Brain pericyte (primary cell): Measurements from ENCODE around the gene MEIS3.
"Not testable (repeated sequence)": the region's sequence is repeated elsewhere in the genome, so short reads cannot be mapped to it uniquely, and the experiment has no call there.

ENCODE experiments used
- DNase-seq: peaks from one replicate; pipeline ENCODE4 v3.0.0-alpha.2; 2012; ENCODE audit warnings: low read depth, low spot score

Gene MEIS3

DNA sequence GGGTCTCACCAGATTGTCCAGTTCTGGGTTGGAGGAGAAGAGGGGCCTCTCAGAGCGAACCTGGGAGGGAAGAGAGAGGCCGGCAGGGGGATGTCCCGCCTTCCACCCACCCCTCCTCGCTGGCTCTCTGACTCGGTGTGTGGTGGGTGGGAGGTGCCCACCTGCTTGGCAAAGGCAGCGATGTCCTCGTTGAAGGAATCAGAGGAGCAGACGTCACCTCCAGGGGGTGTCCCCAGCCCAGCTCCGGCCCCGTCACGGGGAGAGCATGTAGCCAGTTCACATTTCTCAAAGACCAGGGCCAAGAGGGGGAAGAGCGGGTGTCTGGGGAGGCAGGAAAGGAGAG lies 2.7 kb downstream of the MEIS3 start:
- DNase-seq: no peak

DNA sequence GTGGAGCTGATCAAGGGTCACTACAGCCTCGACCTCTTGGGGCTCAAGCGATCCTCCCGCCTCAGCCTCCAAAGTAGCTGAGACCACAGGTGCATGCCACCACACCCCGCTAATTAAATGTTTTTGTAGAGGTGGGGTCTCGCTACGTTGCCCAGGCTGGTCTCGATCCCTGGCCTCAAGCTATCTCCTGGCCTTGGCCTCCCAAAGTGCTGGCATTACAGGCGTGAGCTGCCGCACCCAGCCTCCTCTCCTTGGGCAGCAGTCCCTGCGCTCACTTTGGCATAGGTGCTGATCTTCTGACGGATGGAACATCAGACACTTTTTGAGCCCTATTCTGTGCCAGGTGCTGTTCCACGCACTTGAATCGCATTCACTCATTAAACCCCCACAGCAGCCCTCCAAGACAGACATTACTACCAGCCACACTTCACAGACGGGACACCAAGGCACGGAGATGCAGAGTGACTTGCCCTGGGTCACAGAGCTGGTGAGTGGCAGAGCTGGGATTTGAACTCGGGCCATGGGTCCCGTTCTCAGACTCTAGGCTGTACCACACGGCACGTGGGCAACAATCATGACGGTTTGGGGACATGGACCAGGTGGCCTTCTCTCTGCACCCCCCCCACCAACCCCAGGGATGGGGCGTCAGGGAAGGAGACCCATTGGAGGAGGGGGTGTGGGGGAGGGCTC lies 3.2 kb downstream of the MEIS3 start:
- no peak for DNase-seq

DNA sequence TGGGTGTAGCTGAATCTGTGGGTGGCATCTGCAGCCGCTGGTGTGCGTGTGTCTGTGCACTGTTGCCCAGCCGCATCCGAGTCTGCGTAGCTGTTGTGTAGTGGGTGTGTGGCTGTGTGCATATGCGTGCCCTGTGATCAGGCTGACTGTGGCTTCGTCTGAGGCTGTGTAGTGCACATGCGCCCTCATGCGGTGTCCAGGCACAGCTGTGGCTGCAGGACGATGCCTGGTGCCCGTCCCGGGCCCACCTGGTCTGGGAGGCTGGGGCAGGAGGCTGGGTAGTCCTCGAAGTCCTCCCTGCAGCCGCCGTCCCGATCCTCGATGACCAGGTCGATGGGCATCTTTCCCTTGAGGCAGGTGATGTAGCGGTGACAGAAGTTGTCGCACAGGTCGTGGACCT lies 4.9 kb downstream of the MEIS3 start:
- DNase-seq: no peak

DNA sequence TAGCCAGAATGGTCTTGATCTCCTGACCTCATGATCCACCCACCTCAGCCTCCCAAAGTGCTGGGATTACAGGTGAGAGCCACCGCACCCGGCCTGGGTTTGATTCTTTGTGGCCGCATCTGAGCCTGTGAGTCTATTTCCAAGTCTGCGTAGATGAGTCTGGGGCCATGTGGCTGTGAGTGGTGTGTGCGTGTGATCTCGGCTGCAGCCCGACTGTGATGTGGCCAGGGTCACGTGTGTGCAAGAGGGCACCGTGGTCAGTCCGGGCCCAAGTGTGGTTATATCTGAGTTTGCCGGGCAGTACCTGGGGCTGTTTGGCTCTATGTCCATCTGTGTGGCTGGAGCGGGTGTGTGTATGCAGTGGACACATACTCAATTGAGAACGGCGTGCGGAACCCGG lies 5.4 kb downstream of the MEIS3 start:
- no peak for DNase-seq

DNA sequence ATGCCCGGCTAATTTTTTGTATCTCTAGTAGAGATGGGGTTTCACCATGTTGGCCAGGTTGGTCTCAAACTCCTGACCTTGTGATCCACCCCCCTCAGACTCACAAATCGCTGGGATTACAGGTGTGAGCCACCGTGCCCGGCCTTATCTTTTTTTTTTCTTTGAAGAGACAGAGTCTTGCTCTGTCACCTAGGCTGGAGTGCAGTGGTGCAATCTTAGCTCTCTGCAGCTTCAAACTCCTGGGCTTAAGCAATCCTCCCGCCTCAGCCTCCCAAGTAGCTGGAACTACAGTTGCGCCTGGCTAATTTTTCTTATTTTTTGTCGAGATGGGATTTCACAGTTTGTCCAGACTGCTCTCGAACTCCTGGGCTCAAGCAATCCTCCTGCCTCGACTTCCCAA lies 7.6 kb downstream of the MEIS3 start:
- DNase-seq: not testable (repeated sequence)

DNA sequence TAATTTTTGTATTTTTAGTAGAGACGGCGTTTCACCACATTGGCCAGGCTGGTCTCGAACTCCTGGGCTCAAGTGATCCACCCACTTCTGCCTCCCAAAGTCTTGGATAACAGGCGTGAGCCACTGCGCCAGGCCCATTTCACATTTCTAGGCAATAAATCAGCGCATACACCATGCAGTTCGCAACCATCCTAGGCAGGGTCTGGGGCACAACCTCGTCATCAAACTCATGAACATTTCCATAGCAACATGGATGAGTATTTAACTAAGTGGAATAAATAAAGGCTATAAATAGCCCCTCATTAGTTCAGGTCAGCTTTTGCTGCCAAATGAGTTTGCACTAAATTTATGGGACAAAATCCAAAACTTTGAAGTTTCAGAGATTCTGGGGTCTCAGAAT lies 8.2 kb downstream of the MEIS3 start:
- DNase-seq: no peak

DNA sequence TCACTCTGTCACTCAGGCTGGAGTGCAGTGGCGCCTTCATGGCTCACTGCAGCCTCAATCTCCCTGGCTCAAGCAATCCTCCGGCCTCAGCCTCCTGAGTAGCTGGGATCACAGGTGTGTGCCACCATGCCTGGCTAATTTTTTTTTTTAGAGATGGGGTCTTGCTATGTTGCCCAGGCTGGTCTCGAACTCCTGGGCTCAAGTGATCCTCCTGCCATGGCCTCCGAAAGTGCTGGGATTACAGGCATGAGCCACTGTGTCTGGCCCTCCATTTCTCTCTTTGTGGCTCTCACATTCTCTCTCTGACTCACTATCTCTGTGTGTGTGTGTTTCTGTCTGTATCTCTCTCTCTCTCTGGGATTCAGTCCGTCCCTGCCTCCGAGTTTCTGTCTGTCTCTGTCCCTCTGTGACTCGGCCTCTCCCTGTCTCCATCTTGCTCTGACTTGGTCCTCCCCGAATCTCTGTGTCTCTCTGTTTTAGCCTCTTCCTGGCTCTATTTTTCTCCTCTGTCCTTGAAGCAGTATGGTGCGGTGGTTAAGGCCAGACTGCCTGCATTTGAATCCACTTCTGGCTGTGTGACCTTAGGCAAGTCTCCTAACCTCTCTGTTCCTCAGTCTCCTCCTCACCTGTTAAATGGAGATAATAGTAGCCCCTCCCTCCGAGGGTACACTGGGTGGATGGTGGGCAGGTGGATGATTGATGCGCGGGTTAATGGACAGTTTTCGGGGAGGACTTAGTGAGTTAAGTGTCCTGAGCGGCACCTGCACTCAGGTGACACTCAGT lies 11.0 kb downstream of the MEIS3 start:
- no peak for DNase-seq

DNA sequence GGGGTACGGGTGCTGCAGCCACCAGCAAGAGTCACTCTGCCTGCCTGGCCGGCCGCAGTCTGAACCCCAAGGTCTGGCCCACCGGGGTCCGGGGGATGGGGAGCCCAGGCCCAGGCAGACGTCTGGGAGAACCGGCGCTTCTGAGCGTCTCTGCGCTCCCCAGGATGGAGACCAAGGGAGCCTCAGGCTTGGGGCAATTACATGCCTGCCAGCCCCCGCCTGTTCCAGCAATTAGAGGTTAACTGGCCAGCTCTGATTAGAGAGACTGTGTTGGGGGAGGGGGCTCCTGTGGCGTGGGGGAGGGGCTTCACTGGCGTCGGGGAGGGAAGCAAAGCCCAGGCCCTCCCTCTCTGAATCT lies 11.9 kb downstream of the MEIS3 start:
- DNase-seq: no peak

DNA sequence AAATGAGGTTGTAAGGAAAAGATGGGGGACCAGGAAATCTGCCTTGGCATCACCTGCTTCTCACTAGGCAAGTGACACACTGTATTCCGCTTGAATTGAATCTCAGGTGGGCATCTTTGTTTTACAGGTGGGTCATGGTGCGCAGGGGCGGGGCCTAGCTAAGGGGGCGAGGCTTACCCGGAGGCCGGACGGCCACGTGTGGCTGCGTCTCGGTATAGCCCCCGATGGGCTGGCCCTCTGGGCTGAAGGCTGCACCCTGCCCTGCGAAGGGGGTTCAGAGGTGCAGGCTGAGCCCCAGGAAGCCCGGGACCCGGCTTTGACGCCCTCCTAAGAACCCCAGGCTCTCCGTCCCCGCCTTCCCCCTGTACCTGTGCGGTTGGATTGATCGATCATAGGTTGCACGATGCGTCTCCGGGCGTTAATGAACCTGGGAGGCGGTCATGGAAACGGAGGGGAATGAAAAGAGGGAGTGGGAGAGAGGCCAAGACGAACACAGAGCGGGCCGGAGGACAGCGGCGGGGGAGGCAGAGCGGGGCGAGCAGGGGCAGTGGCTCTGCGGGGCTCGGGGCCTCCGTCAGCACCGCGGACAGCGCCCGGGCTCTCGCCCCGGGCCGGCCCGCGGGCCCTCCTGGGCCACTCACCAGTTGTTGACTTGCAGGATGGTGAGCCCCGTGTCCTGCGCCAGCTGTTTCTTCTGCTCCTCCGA lies 12.5 kb downstream of the MEIS3 start:
- DNase-seq: no peak

DNA sequence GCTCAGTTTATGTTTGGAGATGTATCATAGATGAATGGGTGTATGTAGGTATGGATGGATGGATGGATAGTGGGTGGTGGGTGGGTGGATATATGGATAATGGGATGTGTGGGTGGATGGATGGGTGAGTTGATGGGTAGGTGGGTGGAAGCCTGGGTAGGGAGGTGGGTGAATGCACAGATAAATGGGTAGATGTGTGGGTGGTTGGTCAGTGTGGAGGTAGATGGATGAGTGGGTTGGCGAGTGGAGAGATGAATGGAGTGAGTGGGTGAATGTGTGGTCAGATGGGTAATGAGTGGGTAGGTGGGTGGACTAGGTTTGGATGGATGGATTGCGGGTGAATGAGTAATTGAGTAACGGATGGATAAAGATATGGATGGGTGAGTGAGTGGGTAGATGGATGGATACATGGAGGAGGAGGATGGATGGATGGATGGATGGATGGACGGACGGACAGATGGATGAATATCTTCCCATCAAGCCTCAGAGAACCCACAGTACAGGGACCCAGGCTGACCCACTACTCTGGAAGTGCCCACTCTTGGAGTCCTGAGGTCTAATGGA lies 13.4 kb downstream of the MEIS3 start:
- no peak for DNase-seq

DNA sequence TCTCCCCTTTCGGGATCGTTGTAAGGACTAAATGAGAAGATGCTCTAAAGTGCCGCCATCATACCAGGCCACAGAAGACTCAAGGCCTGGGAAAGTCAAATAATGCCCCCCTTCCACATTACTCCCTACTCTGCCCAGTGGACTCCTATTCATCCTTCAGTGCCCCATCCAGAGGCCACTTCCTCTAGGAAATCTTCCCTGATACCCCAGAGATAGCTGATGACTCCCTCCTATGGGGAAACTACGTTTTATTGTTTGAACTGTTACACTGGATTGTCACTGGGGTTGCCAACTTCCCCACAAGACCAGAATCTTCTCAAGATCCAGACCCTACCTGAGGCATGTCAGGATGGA lies 14.2 kb downstream of the MEIS3 start:
- DNase-seq: no peak

DNA sequence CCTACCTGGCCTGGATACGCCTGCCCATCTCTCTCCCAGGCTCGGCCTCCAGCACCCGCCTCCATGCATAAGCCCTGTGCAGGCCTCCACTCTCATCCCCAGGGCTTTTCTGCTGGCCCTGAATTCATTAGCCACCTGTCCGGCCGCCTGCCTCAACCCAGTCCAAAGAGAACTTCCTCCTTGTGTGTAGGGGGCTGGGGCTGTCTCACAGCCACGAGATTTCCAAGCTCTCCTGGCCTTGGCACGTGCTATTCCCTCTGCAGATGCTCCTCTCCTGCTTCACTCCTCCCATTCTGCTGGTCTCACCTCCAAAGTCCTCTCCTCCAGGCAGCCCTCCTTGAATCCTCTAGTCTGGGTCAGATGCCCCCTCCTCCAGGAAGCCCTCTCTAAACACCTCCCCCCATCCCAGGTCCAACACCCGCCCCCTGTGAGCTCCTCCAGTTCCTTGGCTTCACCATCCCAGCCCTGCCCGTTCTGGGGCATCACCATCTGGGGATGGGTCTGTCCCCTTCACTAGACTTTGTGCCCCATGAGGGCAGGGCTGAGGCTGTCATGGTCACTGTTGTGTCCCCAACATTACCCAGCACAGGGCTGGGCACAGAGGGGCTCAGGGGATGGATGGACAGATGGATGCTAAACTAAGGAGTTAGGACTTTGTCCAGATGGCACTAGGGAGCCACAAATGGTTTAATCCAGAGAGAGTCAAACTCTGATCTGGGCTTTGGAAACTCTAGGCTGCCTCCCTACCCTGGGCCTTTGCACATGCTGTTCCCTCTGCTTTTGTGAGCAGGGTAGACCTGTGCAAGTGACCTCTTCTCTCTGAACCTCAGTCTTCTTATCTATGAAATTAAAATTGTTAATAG lies 14.8 kb downstream of the MEIS3 start:
- DNase-seq: no peak

DNA sequence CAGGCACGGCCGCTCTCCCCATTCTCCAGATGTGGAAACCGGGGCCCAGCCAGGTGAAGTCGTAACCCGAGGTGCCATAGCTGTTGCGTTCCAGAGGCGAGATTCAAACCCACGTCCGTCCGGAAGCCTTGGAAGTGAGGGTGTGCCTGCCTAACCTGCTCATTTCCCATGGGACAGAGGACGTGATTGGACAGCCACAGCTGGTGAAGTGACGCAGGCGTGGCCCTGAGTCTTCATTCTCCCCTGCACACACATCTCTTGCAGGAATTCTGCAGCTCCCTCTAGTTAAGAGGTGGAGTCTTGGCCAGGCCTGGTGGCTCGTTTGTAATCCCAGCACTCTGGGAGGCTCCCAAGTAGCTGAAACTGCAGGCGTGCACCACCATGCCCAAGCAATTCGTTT lies 16.8 kb downstream of the MEIS3 start:
- DNase-seq: no peak

DNA sequence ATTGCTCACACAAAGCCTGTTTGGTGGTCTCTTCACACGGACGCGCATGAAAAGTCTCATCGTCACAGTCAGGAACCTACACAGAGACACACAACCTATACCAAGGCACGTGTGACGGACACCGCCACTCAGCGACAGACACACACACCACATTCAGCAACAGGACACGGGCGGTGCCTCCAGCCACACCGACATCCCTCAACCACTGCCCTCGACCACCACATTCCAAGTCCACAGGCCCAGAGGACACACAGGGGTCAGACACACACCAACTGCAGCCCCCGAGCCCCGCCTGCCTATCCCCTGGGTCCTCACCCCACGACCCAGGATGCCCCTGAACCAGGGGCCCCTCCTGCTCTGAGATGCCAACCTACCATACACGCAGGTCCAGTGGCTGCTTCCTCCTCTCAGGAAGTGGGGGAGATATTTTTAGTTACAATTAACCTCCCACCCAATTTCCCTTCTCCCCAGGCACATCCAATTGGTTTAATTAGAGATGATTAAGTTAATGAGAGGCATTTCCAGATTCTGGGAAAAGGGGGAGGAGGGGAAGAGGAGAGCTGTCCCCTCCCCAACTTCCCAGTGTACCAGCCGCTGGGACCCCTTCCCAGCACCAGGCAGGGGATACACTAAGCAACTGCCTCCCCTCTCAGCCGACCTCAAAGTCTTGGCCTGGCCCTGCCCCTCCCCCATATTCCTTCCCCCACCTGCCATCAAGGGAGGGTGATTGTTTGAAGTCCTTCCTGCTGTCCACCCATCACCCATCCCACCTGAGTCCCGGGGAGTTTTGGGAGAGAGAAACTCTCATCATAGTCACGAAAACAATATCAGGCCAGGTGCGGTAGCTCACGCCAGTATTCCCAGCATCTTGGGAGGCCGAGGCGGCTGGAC lies 20.4 kb downstream of the MEIS3 start:
- no peak for DNase-seq

DNA sequence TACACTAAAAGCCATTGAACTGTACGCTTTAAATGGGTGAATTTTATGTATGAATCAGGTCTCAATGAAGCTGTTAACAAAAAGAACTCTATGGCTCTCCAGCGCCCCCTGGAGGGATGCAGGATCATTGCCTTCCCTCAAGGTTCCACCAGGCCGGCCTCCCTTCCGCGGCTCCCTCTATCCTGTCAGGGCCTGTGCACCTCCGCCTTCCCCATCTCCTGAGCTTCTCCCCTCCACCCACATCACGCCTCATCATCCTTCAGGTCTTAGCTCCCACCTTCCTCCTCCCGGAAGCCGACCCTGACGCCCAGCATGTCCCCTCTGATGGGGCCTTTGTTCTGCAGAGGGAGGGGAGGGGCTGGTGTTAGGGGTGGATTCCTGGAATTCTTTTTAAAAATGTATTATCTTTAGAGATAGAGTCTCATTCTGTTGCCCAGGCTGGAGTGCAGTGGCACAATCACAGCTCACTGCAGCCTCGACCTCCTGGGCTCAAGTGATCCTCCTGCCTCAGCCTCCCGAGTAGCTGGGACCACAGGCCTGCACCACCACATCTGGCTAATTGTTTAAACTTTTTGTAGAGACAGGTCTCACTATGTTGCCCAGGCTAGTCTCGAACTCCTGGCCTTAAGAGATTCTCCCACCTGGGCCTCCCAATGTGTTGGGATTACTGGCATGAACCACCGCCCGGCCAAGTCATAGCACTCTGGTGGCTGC lies 27.7 kb downstream of the MEIS3 start:
- no peak for DNase-seq

DNA sequence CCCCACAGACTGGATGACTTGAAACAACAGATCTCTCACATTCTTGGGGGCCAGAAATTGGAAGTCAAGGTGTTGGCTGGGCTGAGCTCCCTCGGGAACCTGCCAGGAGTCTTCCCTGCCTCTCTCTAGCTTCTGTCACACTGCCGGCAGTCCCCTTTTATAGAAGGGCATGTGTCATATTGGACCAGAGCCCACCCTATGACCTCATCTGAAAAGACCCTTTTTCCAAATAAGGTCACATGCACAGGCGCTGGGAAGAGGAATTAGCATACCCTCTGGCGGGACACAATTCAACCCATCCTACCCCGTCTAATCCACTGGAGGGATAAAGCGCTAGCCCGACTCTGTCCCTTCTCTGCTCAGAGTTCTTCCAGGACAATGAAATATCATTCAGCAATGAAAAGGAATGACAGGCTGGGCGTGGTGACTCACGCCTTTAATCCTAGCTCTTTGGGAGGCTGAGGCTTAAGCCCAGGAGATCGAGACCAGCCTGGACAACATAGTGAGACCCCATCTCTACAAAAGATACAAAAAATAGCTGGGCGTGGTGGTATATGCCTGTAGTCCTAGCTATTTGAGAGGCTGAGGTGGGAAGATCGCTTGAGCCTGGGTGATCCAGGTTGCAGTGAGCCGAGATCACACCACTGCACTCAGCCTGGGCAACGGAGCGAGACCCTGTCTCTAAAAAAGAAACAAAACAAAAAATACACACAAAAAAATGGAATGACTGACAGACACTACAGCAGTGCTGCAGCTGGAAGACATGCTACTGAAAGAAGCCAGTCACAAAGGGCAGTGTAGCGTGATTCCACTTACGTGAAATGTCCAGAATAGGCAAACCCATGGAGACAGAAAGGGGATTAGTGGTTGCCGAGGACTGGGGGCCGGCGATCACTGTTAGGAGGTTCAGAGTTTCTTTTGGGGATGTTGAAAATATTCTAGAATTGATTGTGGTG lies 28.5 kb downstream of the MEIS3 start:
- no peak for DNase-seq

DNA sequence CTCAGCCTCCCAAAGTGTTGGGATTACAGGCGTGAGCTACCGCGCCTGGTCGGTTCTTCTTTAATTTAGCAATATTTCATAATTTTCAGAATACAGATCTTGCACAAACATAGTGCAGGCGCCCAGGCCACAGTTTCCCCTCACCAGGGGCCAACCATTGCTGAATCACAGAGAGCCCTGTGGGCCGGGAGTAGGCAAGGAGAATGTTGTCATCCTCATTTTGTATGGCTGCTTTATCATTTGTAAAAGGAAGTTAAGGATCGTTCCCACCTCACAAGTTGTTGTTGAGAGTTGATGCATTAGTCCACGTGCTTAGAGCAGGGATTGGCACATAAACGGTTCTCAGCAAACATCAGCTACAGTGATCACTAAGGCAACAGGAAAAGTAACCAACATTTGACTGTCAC lies 30.2 kb downstream of the MEIS3 start:
- DNase-seq: no peak

DNA sequence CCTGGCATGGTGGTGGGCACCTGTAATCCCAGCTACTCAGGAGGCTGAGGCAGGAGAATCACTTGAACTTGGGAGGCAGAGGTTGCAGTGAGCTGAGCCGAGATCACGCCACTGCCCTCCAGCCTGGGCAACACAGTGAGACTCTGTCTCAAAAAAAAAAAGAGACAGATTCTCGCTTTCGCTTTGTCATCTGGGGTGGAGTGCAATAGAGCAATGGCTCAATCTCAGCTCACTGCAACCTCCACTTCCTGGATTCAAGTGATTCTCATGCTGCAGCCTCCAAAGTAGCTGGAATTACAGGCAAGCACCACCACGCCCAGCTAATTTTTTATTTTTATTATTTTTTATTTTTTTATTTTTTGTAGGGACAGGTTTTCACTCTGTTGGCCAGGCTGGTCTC lies 30.6 kb downstream of the MEIS3 start:
- not testable (repeated sequence) for DNase-seq

DNA sequence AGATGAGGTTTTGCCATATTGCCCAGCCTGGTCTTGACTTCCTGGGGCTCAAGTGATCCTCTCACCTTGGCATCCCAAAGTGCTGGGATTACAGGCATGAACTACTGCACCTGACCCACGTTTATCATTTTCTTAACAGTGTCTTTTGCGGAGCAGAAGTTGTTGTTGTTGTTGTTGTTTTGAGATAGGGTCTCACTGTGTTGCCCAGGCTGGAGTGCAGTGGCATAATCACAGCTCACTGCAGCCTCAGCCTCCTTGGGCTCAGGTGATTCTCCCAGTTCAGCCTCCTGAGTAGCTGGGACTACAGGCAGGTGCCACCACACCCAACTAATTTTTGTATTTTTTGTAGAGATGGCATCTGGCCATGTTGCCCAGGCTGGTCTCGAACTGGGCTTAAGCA lies 31.7 kb downstream of the MEIS3 start:
- not testable (repeated sequence) for DNase-seq
